CD4-positive, alpha-beta T cell (primary cell): ENCODE results near the gene RYK. TPM values are rescaled to one million over a fixed set of nuclear protein-coding genes. Genes with fewer than 3 reads are reported as not detected.

Experiments used
- ATAC-seq: fragments of 200-7000 bp; cut with Tn5 transposase; one replicate; pipeline ENCODE4 v1.10.0; 2022; ENCODE audit warnings: mild to moderate bottlenecking; ENCODE audit not compliant: poor library complexity
- CTCF ChIA-PET: fragments of 350-600 bp; sonication (Branson Sonifier 250); formaldehyde crosslinking; loops from one replicate; lab custom pipeline; 2021; ENCODE audit warnings: antibody characterized with exemption, inconsistent platforms; lab: Charles Lee
- POLR2A ChIA-PET: fragments of 350-600 bp; sonication (Branson Sonifier 250); formaldehyde crosslinking; loops from one replicate; lab custom pipeline; 2021; ENCODE audit warnings: antibody characterized with exemption, inconsistent platforms; lab: Charles Lee
- DNase-seq, 14 experiments: peaks; one replicate each; pipeline ENCODE4 v3.0.0-alpha.2; 2013 to 2020; ENCODE audit warnings: mixed read lengths in 2 of 14
- H3K27ac ChIP-seq, 2 donors: one replicate each; pipeline versions ENCODE4 v1.5.1 to v1.7.0; 2013; ENCODE audit warnings: low read length in 2 of 2, low read depth in 1 of 2, mild to moderate bottlenecking in 1 of 2
- H3K27me3 ChIP-seq, 2 experiments: 1 replicate in 1 of 2; 2 replicates in 1 of 2; pipeline versions ENCODE4 v1.6.1 to v1.7.0; 2013; ENCODE audit warnings: low read length in 2 of 2, control low read depth in 1 of 2, mild to moderate bottlenecking in 1 of 2, moderate library complexity in 1 of 2; ENCODE audit not compliant: insufficient read depth in 2 of 2, control insufficient read depth in 1 of 2
- H3K36me3 ChIP-seq: one replicate; pipeline ENCODE4 v1.6.1; 2013; ENCODE audit warnings: low read length, control low read depth; ENCODE audit not compliant: insufficient read depth
- H3K4me1 ChIP-seq: one replicate; pipeline ENCODE4 v1.6.1; 2013; ENCODE audit warnings: low read length, control low read depth; ENCODE audit not compliant: insufficient read depth
- H3K4me3 ChIP-seq: one replicate; pipeline ENCODE4 v1.5.1; 2013; ENCODE audit warnings: mild to moderate bottlenecking, low read length, moderate library complexity
- H3K9me3 ChIP-seq, 2 experiments: 1 replicate in 1 of 2; 2 replicates in 1 of 2; pipeline versions ENCODE4 v1.6.1 to v1.7.0; 2013; ENCODE audit warnings: low read length in 2 of 2, mild to moderate bottlenecking in 2 of 2, control low read depth in 1 of 2, moderate library complexity in 1 of 2; ENCODE audit not compliant: control insufficient read depth in 1 of 2, insufficient read depth in 1 of 2
- H3K27ac Mint-ChIP-seq: one replicate; pipeline ENCODE4 v1.8.0; 2020; ENCODE audit warnings: mixed read lengths
- H3K27me3 Mint-ChIP-seq: one replicate; pipeline ENCODE4 v1.8.0; 2021; ENCODE audit warnings: mixed read lengths
- H3K36me3 Mint-ChIP-seq: one replicate; pipeline ENCODE4 v1.8.0; 2021; ENCODE audit warnings: low read depth, mixed read lengths
- H3K4me1 Mint-ChIP-seq: one replicate; pipeline ENCODE4 v1.8.0; 2021; ENCODE audit warnings: low read depth, mixed read lengths
- H3K4me3 Mint-ChIP-seq: one replicate; pipeline ENCODE4 v1.8.0; 2020; ENCODE audit warnings: mild to moderate bottlenecking, mixed read lengths
- H3K9me3 Mint-ChIP-seq: one replicate; pipeline ENCODE4 v1.8.0; 2020; ENCODE audit warnings: mixed read lengths
- CTCF ChIP-seq: fragments of 200-600 bp; IDR thresholded peaks from one replicate; pipeline ENCODE4 v1.8.0; 2022; ENCODE audit warnings: antibody characterized with exemption, mild to moderate bottlenecking
- intact Hi-C, 2 experiments: fragments of 100-400 bp; cut with DNase I in 1 of 2; cut with micrococcal nuclease in 1 of 2; formaldehyde crosslinking; loops; one replicate each; pipeline versions ENCODE4 v1.15.1 to v1.9.0; 2023 to 2025; cut with DNase I, micrococcal nuclease
- total RNA-seq, 174 experiments: library from RNA in 2 of 174; stranded (reverse) in 2 of 174; gene quantifications; one replicate each; pipeline ENCODE4 v1.2.3 and lab custom pipeline; 2021 to 2026

RYK gene
- total RNA-seq, 2 experiments from 2014 or later: 57.6 to 59.2 TPM

DNA sequence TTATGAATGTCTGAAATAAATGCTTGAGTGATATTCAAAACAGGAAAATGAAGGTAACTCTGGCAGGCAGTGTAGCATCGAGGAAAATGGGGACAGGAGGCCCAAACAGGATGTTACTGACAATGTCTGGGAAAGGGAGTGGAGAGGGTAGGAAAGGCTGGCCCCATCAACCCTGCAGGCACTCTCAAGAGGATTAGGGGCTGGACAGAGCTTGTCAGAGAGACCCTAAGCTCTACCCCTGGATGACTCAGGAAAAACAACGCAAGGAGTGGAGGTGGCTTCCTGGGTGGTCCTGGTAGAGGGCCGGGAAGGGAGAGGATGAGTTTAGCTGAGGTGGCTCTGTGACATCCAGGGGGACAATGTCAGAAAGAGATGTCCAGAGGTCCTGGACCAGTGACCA is 106.0 kb downstream of the RYK start:
- H3K27me3 ChIP-seq: no peaks in the 10 kb centered on the region
- no peaks in the 10 kb centered on the region for H3K36me3 ChIP-seq
- H3K27ac Mint-ChIP-seq: no peak overlapping the region
- H3K36me3 Mint-ChIP-seq: peaks cover 20% of the 10 kb centered on the region
- no peak overlapping the region for H3K4me3 ChIP-seq
- H3K27me3 Mint-ChIP-seq: no peaks in the 10 kb centered on the region
- no peaks in the 10 kb centered on the region for H3K4me1 ChIP-seq
- no peak for ATAC-seq
- no peak for DNase-seq
- H3K27ac ChIP-seq: no peak overlapping the region
- no peak for TF ChIP-seq CTCF
- POLR2A ChIA-PET: interaction anchor here (0.6 kb wide), 1 partner anchor 27 kb away, joined by 3 read pairs; no protein-coding TSS in a partner anchor
- no peak overlapping the region for H3K4me3 Mint-ChIP-seq
- CTCF ChIA-PET: no interaction called here
- H3K9me3 Mint-ChIP-seq: peaks cover 4% of the 10 kb centered on the region
- peaks cover 0 to 6% of the 10 kb centered on the region in 2 experiments for H3K9me3 ChIP-seq
- intact Hi-C loops: no loop called here
- peaks cover 14% of the 10 kb centered on the region for H3K4me1 Mint-ChIP-seq

DNA sequence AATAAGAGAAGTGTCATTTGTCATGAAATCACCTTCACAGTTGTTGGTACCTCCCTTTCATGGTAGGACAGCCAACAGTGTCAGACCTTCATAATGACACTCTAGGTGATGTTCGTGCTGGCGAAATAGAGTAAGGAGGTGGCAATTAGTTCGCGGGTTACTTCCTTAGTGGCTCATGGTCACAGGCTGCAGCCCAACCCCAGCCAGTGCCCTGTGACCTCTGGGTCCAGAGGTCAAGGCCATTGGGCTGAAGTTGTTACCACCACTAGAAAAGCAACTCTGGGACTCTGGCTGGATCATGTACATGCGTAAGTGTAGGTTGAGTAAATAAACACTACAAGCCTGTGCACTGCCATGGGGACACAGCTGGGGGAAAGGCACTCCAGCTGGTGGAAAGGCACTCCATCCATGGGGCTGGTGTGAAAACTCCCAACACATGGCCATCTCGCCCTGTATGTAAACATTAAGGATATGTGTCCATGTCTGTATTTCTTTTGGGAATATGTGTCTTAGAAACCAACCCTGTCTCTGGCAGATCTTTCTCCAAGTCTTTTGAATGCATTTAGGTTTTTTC is 106.7 kb downstream of the RYK start:
- ChIA-PET POLR2A (no interaction called here), CTCF (no interaction called here)
- Mint-ChIP-seq H3K27me3 (no peaks in the 10 kb centered on the region), H3K4me1 (peaks cover 14% of the 10 kb centered on the region), H3K9me3 (peaks cover 4% of the 10 kb centered on the region), H3K36me3 (peaks cover 19% of the 10 kb centered on the region), H3K27ac (no peak overlapping the region), H3K4me3 (no peak overlapping the region)
- Histone ChIP-seq H3K27ac (no peak overlapping the region), H3K27me3 (no peaks in the 10 kb centered on the region), H3K4me3 (no peak overlapping the region), H3K36me3 (no peaks in the 10 kb centered on the region), H3K4me1 (no peaks in the 10 kb centered on the region), H3K9me3 (peaks cover 0 to 6% of the 10 kb centered on the region in 2 experiments)
- intact Hi-C loops: no loop called here
- TF ChIP-seq CTCF: no peak
- DNase-seq (no peak), ATAC-seq (no peak)

DNA sequence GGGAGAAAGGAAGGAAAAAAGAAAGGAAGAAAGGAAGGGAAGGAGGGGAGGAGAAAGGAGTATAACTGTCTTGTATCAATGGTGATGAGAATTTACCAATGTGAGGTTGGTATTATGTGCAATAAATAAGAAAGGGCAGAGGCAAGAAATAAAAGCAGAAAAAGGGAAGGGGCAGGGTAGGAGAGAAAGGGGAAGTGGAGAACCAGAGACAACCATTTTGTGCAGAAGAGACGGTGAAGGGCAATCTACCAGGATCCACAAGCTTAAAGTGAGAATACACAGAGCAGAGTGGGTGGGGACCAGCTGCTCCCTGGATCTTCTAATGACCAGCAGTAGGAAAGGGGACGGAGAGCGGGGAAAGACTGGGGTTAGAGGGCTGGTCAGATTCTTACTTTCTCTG is 114.1 kb downstream of the RYK start:
- CTCF ChIA-PET: no interaction called here

More for the DNA sequence above, 114.1 kb downstream of the RYK start:
- Mint-ChIP-seq H3K27ac (no peak overlapping the region), H3K4me3 (no peak overlapping the region), H3K27me3 (no peaks in the 10 kb centered on the region), H3K4me1 (no peaks in the 10 kb centered on the region), H3K9me3 (peaks cover 6% of the 10 kb centered on the region), H3K36me3 (peaks cover 20% of the 10 kb centered on the region)
- intact Hi-C loops: no loop called here
- no peak for DNase-seq
- TF ChIP-seq CTCF: no peak
- Histone ChIP-seq H3K4me1 (no peaks in the 10 kb centered on the region), H3K4me3 (no peak overlapping the region), H3K36me3 (no peaks in the 10 kb centered on the region), H3K27ac (no peak overlapping the region), H3K9me3 (peaks cover 0 to 6% of the 10 kb centered on the region in 2 experiments), H3K27me3 (no peaks in the 10 kb centered on the region)
- POLR2A ChIA-PET: no interaction called here
- ATAC-seq: no peak
